ENCODE measurements around the gene ALK.

ALK gene

DNA sequence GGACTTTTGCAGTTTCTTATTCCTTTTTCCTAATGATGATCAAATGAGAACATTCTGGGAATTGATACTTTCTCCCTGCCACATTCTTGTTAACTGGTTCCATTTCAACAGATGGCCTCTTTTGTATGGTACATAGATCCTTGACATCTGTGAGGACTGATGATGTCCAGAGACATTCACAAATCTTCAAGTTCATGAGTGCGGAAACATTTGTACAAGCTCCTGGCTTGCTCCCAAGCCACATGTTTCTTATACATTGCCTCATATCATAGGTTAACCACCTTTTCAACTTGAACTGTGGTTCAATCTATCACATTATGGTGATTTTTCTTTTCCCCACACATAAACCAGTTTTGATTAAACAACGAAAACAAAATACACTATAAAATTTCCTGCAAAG, 538.9 kb downstream of the ALK start:
- H4K20me1 ChIP-seq (ENCODE audit: insufficient read depth, low read length) = no peaks in the 10 kb centered on the region
- H3K9me3 ChIP-seq (ENCODE audit: low read length) = no peaks in the 10 kb centered on the region
- no peaks in the 10 kb centered on the region for H3K9me2 ChIP-seq (ENCODE audit: low read depth, low read length)
- H3K4me3 ChIP-seq (ENCODE audit: low read depth, low read length, poor library complexity, severe bottlenecking) = no peak overlapping the region
- H3K79me2 ChIP-seq (ENCODE audit: insufficient read depth, low read length) = no peaks in the 10 kb centered on the region
- no peak overlapping the region for H3K27ac ChIP-seq (ENCODE audit: low read depth, low read length, poor library complexity, severe bottlenecking)
- H3K27me3 ChIP-seq (ENCODE audit: insufficient read depth, low read length) = no peaks in the 10 kb centered on the region
- no peak overlapping the region for H3K9ac ChIP-seq (ENCODE audit: low read length)
- no peaks in the 10 kb centered on the region for H3F3A ChIP-seq (ENCODE audit: insufficient read depth, low read length)
- TF ChIP-seq, protein P1, sequence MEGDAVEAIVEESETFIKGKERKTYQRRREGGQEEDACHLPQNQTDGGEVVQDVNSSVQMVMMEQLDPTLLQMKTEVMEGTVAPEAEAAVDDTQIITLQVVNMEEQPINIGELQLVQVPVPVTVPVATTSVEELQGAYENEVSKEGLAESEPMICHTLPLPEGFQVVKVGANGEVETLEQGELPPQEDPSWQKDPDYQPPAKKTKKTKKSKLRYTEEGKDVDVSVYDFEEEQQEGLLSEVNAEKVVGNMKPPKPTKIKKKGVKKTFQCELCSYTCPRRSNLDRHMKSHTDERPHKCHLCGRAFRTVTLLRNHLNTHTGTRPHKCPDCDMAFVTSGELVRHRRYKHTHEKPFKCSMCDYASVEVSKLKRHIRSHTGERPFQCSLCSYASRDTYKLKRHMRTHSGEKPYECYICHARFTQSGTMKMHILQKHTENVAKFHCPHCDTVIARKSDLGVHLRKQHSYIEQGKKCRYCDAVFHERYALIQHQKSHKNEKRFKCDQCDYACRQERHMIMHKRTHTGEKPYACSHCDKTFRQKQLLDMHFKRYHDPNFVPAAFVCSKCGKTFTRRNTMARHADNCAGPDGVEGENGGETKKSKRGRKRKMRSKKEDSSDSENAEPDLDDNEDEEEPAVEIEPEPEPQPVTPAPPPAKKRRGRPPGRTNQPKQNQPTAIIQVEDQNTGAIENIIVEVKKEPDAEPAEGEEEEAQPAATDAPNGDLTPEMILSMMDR (IDR thresholded peaks at IDR 0.05; ENCODE audit: low read length) = no peak
- TF ChIP-seq EZH2 (IDR thresholded peaks at IDR 0.05; ENCODE audit: borderline replicate concordance, low read length) = no peak
- no peaks in the 10 kb centered on the region for H3K4me1 ChIP-seq (ENCODE audit: insufficient read depth, low read length, severe bottlenecking)
- no peak overlapping the region for H3K4me2 ChIP-seq (ENCODE audit: low read length)
- no peak overlapping the region for H2AFZ ChIP-seq (ENCODE audit: low read length)
- no peaks in the 10 kb centered on the region for H3K36me3 ChIP-seq (ENCODE audit: insufficient read depth, low read length)

DNA sequence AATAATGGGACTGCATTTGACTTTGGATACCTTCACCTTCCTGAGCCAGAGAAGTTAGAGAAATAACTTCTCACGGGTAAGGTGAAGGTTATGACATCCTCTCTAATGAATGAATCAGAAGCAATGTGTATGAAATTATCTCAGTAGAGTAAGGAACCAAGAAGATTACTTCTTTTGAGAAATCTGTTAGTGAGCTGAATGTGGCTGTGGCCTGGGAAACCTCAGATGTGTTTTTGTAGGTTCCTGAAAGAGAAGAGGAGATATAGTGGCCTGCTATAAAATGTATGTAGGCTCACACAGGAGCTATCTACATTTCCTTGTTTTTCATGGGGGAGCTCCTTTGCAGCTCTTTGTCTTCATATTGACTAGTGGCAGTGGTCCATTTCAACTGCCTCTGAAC, 543.6 kb downstream of the ALK start:
- Histone ChIP-seq H3K27me3 (ENCODE audit: insufficient read depth, low read length) (no peaks in the 10 kb centered on the region), H3K4me3 (ENCODE audit: low read depth, low read length, poor library complexity, severe bottlenecking) (no peak overlapping the region), H3K79me2 (ENCODE audit: insufficient read depth, low read length) (no peaks in the 10 kb centered on the region), H3K27ac (ENCODE audit: low read depth, low read length, poor library complexity, severe bottlenecking) (no peak overlapping the region), H2AFZ (ENCODE audit: low read length) (no peak overlapping the region), H4K20me1 (ENCODE audit: insufficient read depth, low read length) (no peaks in the 10 kb centered on the region), H3K4me1 (ENCODE audit: insufficient read depth, low read length, severe bottlenecking) (no peaks in the 10 kb centered on the region), H3K9ac (ENCODE audit: low read length) (no peak overlapping the region), H3K9me3 (ENCODE audit: low read length) (no peaks in the 10 kb centered on the region), H3K9me2 (ENCODE audit: low read depth, low read length) (no peaks in the 10 kb centered on the region), H3F3A (ENCODE audit: insufficient read depth, low read length) (no peaks in the 10 kb centered on the region), H3K36me3 (ENCODE audit: insufficient read depth, low read length) (no peaks in the 10 kb centered on the region), H3K4me2 (ENCODE audit: low read length) (no peak overlapping the region)
- TF ChIP-seq EZH2 (IDR thresholded peaks at IDR 0.05; ENCODE audit: borderline replicate concordance, low read length) = no peak
- TF ChIP-seq, protein P1 (IDR thresholded peaks at IDR 0.05; ENCODE audit: low read length) = no peak

DNA sequence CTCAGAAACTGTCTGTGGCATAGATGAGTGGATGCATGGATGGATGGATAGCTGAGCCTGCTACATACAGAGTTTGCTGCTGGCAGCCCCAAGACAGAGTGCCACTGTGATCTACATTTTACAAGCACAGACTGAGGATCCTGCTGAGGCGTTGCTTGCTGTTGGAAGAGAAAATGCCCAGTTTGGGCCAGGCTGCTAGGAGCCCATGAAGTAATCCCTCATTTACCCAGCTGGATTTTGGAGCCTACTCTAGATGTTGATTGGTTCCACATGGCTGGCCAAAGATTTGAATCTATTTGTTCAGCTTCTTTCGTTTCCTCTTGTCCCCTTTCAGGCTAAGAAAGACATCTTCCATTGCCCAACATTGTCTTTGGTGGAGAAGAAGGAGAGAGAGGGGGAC, 544.8 kb downstream of the ALK start:
- no peak overlapping the region for H3K9ac ChIP-seq (ENCODE audit: low read length)
- no peak overlapping the region for H2AFZ ChIP-seq (ENCODE audit: low read length)
- no peaks in the 10 kb centered on the region for H3F3A ChIP-seq (ENCODE audit: insufficient read depth, low read length)
- no peak overlapping the region for H3K4me2 ChIP-seq (ENCODE audit: low read length)
- H4K20me1 ChIP-seq (ENCODE audit: insufficient read depth, low read length) = no peaks in the 10 kb centered on the region
- H3K4me3 ChIP-seq (ENCODE audit: low read depth, low read length, poor library complexity, severe bottlenecking) = no peak overlapping the region
- H3K9me3 ChIP-seq (ENCODE audit: low read length) = no peaks in the 10 kb centered on the region
- H3K9me2 ChIP-seq (ENCODE audit: low read depth, low read length) = no peaks in the 10 kb centered on the region
- no peak overlapping the region for H3K27ac ChIP-seq (ENCODE audit: low read depth, low read length, poor library complexity, severe bottlenecking)
- H3K36me3 ChIP-seq (ENCODE audit: insufficient read depth, low read length) = no peaks in the 10 kb centered on the region
- H3K27me3 ChIP-seq (ENCODE audit: insufficient read depth, low read length) = no peaks in the 10 kb centered on the region
- no peaks in the 10 kb centered on the region for H3K79me2 ChIP-seq (ENCODE audit: insufficient read depth, low read length)
- H3K4me1 ChIP-seq (ENCODE audit: insufficient read depth, low read length, severe bottlenecking) = no peaks in the 10 kb centered on the region
- TF ChIP-seq, protein P1 (IDR thresholded peaks at IDR 0.05; ENCODE audit: low read length) = no peak
- TF ChIP-seq EZH2 (IDR thresholded peaks at IDR 0.05; ENCODE audit: borderline replicate concordance, low read length) = no peak
